K562 (cell line): ENCODE results near the gene SRCIN1. TPM values are rescaled to one million over a fixed set of nuclear protein-coding genes. Genes with fewer than 3 reads are reported as not detected.

Source experiments
- DPF2 ChIP-seq: fragments of 450-650 bp; IDR thresholded peaks from 2 replicates; pipeline ENCODE4 v1.6.1; 2016
- HMG20B ChIP-seq: fragments of 250-450 bp; sonication (Bioruptor Pico); IDR thresholded peaks from 2 replicates; pipeline ENCODE4 v1.5.0; 2021; ENCODE audit warnings: mild to moderate bottlenecking
- HNRNPK ChIP-seq: fragments of 200-400 bp; formaldehyde crosslinking; IDR thresholded peaks from one replicate; pipeline ENCODE4 v1.6.1; 2018; ENCODE audit warnings: mild to moderate bottlenecking, low read depth, low read length; ENCODE audit not compliant: poor library complexity, severe bottlenecking
- JUND ChIP-seq, 2 experiments: IDR thresholded peaks; 2 replicates in 1 of 2; 3 replicates in 1 of 2; pipeline ENCODE4 v1.6.1; 2011; ENCODE audit warnings: borderline replicate concordance in 2 of 2, low read depth in 2 of 2, low read length in 2 of 2, improper control_type of control experiment in 1 of 2, missing biosample characterization in 1 of 2, missing genetic modification characterization in 1 of 2, missing genetic modification reagents in 1 of 2
- PCBP1 ChIP-seq: fragments of 200-400 bp; formaldehyde crosslinking; IDR thresholded peaks from 2 replicates; pipeline ENCODE4 v1.6.1; 2018; ENCODE audit warnings: mild to moderate bottlenecking, low read depth, low read length; ENCODE audit not compliant: poor library complexity, severe bottlenecking
- RBM39 ChIP-seq: fragments of 200-400 bp; formaldehyde crosslinking; optimal IDR thresholded peaks from 2 replicates; pipeline ENCODE3; 2018; ENCODE audit warnings: low read depth, low read length
- SP1 ChIP-seq: sonication (generic); formaldehyde crosslinking; IDR thresholded peaks from 2 replicates; pipeline ENCODE4 v1.8.1; 2022; ENCODE audit warnings: mild to moderate bottlenecking, missing genetic modification reagents
- TFAP4 ChIP-seq: sonication (generic); formaldehyde crosslinking; IDR thresholded peaks from 2 replicates; pipeline ENCODE4 v1.8.0; 2022; ENCODE audit warnings: missing genetic modification reagents, mild to moderate bottlenecking, moderate library complexity, borderline replicate concordance
- VEZF1 ChIP-seq: fragments of 200-800 bp; sonication (Bioruptor generic); IDR thresholded peaks from 2 replicates; pipeline ENCODE4 v1.6.1; 2017; ENCODE audit warnings: missing genetic modification characterization, missing compliant biosample characterization
- ZBTB7A ChIP-seq: IDR thresholded peaks from 2 replicates; pipeline ENCODE4 v1.6.1; 2011; ENCODE audit warnings: low read depth, mild to moderate bottlenecking, low read length, moderate library complexity, borderline replicate concordance; ENCODE audit not compliant: control insufficient read depth
- ZBTB8A ChIP-seq: fragments of 450-650 bp; IDR thresholded peaks from 2 replicates; pipeline ENCODE4 v1.6.1; 2018; ENCODE audit warnings: mild to moderate bottlenecking, moderate library complexity; ENCODE audit not compliant: partially characterized antibody
- ZNF197 ChIP-seq: fragments of 200-800 bp; sonication (Bioruptor generic); IDR thresholded peaks from 2 replicates; pipeline ENCODE4 v1.6.1; 2016; ENCODE audit warnings: low read depth, missing genetic modification characterization, missing compliant biosample characterization
- ZNF263 ChIP-seq: sonication (generic); formaldehyde crosslinking; IDR thresholded peaks from 2 replicates; pipeline ENCODE4 v1.8.0; 2022; ENCODE audit warnings: mild to moderate bottlenecking, missing genetic modification reagents, borderline replicate concordance
- ZNF589 ChIP-seq: fragments of 200-800 bp; sonication (Bioruptor generic); IDR thresholded peaks from 2 replicates; pipeline ENCODE4 v1.6.1; 2016; ENCODE audit warnings: low read depth, missing genetic modification characterization, missing compliant biosample characterization
- polyA plus RNA-seq, 8 experiments: library from polyadenylated mRNA; depleted of rRNA in 4 of 8; stranded (reverse) in 5 of 8; unstranded in 3 of 8; fragments of >200 nt; fragmentation: Nextera tagmentation in 2 of 8; fragmentation: Illumina TruSeq in 1 of 8; extraction: Ambion mirVana in 2 of 8; extraction: Trizol in 1 of 8; gene quantifications; 2 replicates each; pipeline versions ENCODE4 v1.2.1 to v1.2.3, GENCODE V29; 2011 to 2014; ENCODE audit warnings: inconsistent platforms in 1 of 8, missing spikeins in 1 of 8
- total RNA-seq, 7 experiments: library from RNA; depleted of rRNA in 6 of 7; stranded (reverse); fragments of >200 nt in 6 of 7; fragmentation: Illumina TruSeq in 2 of 7; extraction: Trizol in 2 of 7; gene quantifications; 2 replicates each; pipeline versions ENCODE4 v1.2.1 to v1.2.3, GENCODE V29; 2011 to 2021; ENCODE audit warnings: low replicate concordance in 1 of 7
- TF ChIP-seq, protein P1 (sequence below), 2 experiments: fragments of 450-650 bp; formaldehyde crosslinking in 1 of 2; IDR thresholded peaks; 2 replicates each; pipeline versions ENCODE4 v1.4.0 to v1.6.1; 2014 to 2020; ENCODE audit warnings: mild to moderate bottlenecking in 2 of 2, borderline replicate concordance in 1 of 2, low read depth in 1 of 2

The SRCIN1 gene
- total and polyA plus RNA-seq, 9 of the 15 experiments (the other 6 are each of a cell fraction or from before 2014, with no cell fraction given): 0.09 to 0.33 (median 0.13) TPM; not detected in 6

- TF ChIP-seq, protein P1, sequence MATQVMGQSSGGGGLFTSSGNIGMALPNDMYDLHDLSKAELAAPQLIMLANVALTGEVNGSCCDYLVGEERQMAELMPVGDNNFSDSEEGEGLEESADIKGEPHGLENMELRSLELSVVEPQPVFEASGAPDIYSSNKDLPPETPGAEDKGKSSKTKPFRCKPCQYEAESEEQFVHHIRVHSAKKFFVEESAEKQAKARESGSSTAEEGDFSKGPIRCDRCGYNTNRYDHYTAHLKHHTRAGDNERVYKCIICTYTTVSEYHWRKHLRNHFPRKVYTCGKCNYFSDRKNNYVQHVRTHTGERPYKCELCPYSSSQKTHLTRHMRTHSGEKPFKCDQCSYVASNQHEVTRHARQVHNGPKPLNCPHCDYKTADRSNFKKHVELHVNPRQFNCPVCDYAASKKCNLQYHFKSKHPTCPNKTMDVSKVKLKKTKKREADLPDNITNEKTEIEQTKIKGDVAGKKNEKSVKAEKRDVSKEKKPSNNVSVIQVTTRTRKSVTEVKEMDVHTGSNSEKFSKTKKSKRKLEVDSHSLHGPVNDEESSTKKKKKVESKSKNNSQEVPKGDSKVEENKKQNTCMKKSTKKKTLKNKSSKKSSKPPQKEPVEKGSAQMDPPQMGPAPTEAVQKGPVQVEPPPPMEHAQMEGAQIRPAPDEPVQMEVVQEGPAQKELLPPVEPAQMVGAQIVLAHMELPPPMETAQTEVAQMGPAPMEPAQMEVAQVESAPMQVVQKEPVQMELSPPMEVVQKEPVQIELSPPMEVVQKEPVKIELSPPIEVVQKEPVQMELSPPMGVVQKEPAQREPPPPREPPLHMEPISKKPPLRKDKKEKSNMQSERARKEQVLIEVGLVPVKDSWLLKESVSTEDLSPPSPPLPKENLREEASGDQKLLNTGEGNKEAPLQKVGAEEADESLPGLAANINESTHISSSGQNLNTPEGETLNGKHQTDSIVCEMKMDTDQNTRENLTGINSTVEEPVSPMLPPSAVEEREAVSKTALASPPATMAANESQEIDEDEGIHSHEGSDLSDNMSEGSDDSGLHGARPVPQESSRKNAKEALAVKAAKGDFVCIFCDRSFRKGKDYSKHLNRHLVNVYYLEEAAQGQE (IDR thresholded peaks at IDR 0.05; ENCODE audit: borderline replicate concordance): peak; percentile 47
- TF ChIP-seq, protein P1 (CRISPR knock-in tag; IDR thresholded peaks at IDR 0.05; ENCODE audit: low read depth): 0 out of 2 replicates have a peak, but pooled peaks have one; percentile 19
- TF ChIP-seq HMG20B (CRISPR knock-in tag) (no peak), VEZF1 (CRISPR knock-in tag) (peak; percentile 69), ZBTB8A (no peak), PCBP1 (no peak), SP1 (CRISPR knock-in tag) (peak; percentile 31; the same call in 1 of the 2 replicates), RBM39 (no peak), TFAP4 (peak; percentile 39; the same call in 1 of the 2 replicates), HNRNPK (peak; percentile 19), ZNF197 (peak; percentile 75; the same call in 1 of the 2 replicates), ZBTB7A (peak; percentile 99), ZNF589 (CRISPR knock-in tag) (0 out of 2 replicates have a peak, but pooled peaks have one; percentile 46), DPF2 (no peak), JUND (IDR thresholded peaks at IDR 0.05; ENCODE audit: borderline replicate concordance, low read depth, low read length) (0 out of 2 replicates have a peak, but pooled peaks have one; percentile 17), JUND (tag; IDR thresholded peaks at IDR 0.05; ENCODE audit: borderline replicate concordance, low read depth, low read length) (no peak), ZNF263 (CRISPR knock-in tag) (no peak)
Measured at GRCh38 chr17:38605841-38606645, at the start of gene SRCIN1 (continued).
